Tibial artery (tissue), 4 donors: ENCODE results near the gene PPP2R2B.

ENCODE experiments used
- DNase-seq, 2 donors: peaks; one replicate each; pipeline ENCODE4 v3.0.0-alpha.2; 2019
- H3K27ac ChIP-seq, 2 donors: fragments of 200-600 bp; sonication (generic) in 1 of 2; 1 replicate in 1 of 2; 2 replicates in 1 of 2; pipeline ENCODE4 v1.5.1; 2018 to 2019; ENCODE audit warnings: mild to moderate bottlenecking in 1 of 2
- H3K27me3 ChIP-seq, 2 donors: fragments of 200-600 bp; sonication (generic) in 1 of 2; one replicate each; pipeline versions ENCODE4 v1.5.1 to v1.6.0; 2016 to 2019
- H3K36me3 ChIP-seq, 3 donors: fragments of 200-600 bp; sonication (generic) in 2 of 3; one replicate each; pipeline ENCODE4 v1.5.1; 2016 to 2019; ENCODE audit warnings: mild to moderate bottlenecking in 2 of 3
- H3K4me1 ChIP-seq, 4 donors: fragments of 200-600 bp; sonication (generic) in 2 of 4; 1 replicate in 3 of 4; 2 replicates in 1 of 4; pipeline ENCODE4 v1.5.1; 2016 to 2019
- H3K4me3 ChIP-seq, 2 donors: fragments of 200-600 bp; sonication (generic) in 1 of 2; 1 replicate in 1 of 2; 2 replicates in 1 of 2; pipeline ENCODE4 v1.5.1; 2018 to 2019; ENCODE audit warnings: mild to moderate bottlenecking in 2 of 2
- H3K9me3 ChIP-seq, 3 donors: fragments of 200-600 bp; sonication (generic) in 1 of 3; one replicate each; pipeline ENCODE4 v1.5.1; 2016 to 2019
- intact Hi-C: fragments of 100-400 bp; cut with DNase I; formaldehyde crosslinking; loops from one replicate; pipeline ENCODE4 v1.15.0; 2023; ENCODE audit warnings: low total_unique reads
- TF ChIP-seq, protein P1 (sequence below), 2 experiments: fragments of 200-600 bp in 1 of 2; fragments of 450-650 bp in 1 of 2; IDR thresholded peaks; one replicate each; pipeline ENCODE4 v1.5.1; 2017 to 2019; ENCODE audit warnings: antibody characterized with exemption in 2 of 2, mild to moderate bottlenecking in 1 of 2, moderate library complexity in 1 of 2

The PPP2R2B gene

GRCh38 chr5:146722361-146722779 is 156.2 kb downstream of the PPP2R2B start:
- Histone ChIP-seq H3K4me3 (no peak overlapping the region), H3K36me3 (no peaks in the 10 kb centered on the region), H3K27me3 (no peaks in the 10 kb centered on the region), H3K4me1 (peaks cover 0 to 32% (median 0%) of the 10 kb centered on the region in 4 donors), H3K9me3 (no peaks in the 10 kb centered on the region), H3K27ac (no peak overlapping the region)
- TF ChIP-seq, protein P1, sequence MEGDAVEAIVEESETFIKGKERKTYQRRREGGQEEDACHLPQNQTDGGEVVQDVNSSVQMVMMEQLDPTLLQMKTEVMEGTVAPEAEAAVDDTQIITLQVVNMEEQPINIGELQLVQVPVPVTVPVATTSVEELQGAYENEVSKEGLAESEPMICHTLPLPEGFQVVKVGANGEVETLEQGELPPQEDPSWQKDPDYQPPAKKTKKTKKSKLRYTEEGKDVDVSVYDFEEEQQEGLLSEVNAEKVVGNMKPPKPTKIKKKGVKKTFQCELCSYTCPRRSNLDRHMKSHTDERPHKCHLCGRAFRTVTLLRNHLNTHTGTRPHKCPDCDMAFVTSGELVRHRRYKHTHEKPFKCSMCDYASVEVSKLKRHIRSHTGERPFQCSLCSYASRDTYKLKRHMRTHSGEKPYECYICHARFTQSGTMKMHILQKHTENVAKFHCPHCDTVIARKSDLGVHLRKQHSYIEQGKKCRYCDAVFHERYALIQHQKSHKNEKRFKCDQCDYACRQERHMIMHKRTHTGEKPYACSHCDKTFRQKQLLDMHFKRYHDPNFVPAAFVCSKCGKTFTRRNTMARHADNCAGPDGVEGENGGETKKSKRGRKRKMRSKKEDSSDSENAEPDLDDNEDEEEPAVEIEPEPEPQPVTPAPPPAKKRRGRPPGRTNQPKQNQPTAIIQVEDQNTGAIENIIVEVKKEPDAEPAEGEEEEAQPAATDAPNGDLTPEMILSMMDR (IDR thresholded peaks at IDR 0.05), result no peak
- intact Hi-C loops, result no loop called here
- DNase-seq, result no peak

DNA sequence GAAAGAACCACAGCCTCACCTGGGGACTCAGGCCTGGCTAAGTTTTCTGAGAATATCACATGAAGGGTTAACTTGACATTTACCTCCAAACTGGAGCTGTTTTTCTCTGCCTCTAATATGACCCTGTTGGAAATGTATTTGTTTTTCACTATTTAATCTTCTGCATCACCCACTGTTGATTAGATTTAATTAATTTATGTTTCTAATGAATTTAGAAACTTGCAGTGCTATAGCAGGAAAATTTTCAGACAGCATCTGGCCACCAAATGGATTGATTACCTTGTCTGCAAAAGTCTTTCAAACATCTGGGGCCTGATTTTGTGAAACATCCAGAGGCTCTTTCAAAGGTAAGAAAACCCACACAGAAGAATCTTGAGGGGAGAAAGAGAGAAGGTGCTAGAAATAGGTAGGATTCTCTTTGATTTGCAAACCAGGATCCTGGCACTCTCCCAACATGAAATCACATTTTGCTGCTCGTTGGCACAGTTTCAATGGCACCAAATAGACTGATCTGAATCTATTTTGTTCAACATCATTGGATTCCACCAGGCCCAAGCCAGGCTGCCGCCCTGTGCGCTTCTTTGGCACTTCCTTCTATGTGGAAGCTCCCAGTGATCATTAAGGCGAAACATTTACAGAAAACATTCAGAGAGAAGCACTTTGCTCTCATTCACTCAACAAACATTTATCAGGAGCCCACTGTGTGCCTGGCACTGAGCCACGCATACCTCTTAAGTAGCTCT is 157.3 kb downstream of the PPP2R2B start:
- no peaks in the 10 kb centered on the region for H3K27me3 ChIP-seq
- peaks cover 0 to 39% (median 0%) of the 10 kb centered on the region in 4 donors for H3K4me1 ChIP-seq
- no peaks in the 10 kb centered on the region for H3K9me3 ChIP-seq
- no peaks in the 10 kb centered on the region for H3K36me3 ChIP-seq
- no peak for DNase-seq
- TF ChIP-seq, protein P1 (IDR thresholded peaks at IDR 0.05), result no peak
- no peak overlapping the region for H3K4me3 ChIP-seq
- intact Hi-C loops, result no loop called here
- H3K27ac ChIP-seq, result no peak overlapping the region

DNA sequence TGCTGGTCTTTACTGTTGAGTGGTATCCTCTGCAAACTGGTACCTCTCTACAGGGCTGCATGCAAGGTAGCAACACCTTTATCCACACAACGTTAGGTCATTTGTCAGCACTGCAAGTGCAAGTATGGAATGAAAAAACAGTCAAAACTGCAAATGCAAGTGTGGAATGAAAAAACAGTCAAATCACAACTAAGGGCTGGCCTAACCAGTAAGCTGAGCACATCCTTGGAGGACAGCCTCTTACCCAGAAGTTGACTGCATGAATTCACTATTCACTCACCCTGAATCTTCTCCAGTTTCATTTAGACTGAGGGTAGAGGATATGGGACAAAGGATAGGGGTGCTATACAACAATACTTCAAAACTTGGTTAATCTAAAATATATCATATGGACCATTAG is 158.4 kb downstream of the PPP2R2B start:
- H3K27me3 ChIP-seq, result no peaks in the 10 kb centered on the region
- TF ChIP-seq, protein P1 (IDR thresholded peaks at IDR 0.05), result no peak
- intact Hi-C loops, result no loop called here
- H3K9me3 ChIP-seq, result no peaks in the 10 kb centered on the region
- no peak for DNase-seq
- H3K4me1 ChIP-seq, result peaks cover 0 to 30% (median 0%) of the 10 kb centered on the region in 4 donors
- H3K36me3 ChIP-seq, result no peaks in the 10 kb centered on the region
- H3K4me3 ChIP-seq, result no peak overlapping the region
- no peak overlapping the region for H3K27ac ChIP-seq

GRCh38 chr5:146719179-146719578 is 159.4 kb downstream of the PPP2R2B start:
- DNase-seq, result no peak
- Histone ChIP-seq H3K4me1 (peaks cover 0 to 28% (median 0%) of the 10 kb centered on the region in 4 donors), H3K27me3 (no peaks in the 10 kb centered on the region), H3K9me3 (no peaks in the 10 kb centered on the region), H3K4me3 (no peak overlapping the region), H3K27ac (no peak overlapping the region), H3K36me3 (no peaks in the 10 kb centered on the region)
- TF ChIP-seq, protein P1 (IDR thresholded peaks at IDR 0.05), result no peak
- intact Hi-C loops, result no loop called here

DNA sequence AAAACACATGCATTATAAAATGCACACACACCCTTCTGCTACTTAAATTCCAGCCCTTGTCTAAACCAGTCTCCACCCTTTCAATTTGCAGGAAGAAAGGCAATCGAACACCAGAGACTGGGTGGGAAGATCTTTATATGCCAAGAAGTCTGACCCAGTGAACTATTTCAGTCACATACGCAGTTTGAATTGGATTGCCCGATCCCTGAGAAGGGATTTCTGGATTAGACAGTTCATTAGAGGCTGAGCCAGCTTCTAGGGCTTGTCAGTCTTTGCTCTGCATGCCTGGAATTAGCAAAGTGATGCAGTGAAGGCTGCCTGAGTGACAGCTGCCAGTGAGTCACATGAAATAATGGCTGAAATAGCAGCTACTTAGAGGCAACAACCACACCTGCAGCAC is 159.9 kb downstream of the PPP2R2B start:
- Histone ChIP-seq H3K9me3 (no peaks in the 10 kb centered on the region), H3K4me3 (no peak overlapping the region), H3K27ac (no peak overlapping the region), H3K27me3 (no peaks in the 10 kb centered on the region), H3K36me3 (no peaks in the 10 kb centered on the region), H3K4me1 (peaks cover 0 to 28% (median 0%) of the 10 kb centered on the region in 4 donors)
- intact Hi-C loops, result no loop called here
- DNase-seq, result no peak
- TF ChIP-seq, protein P1 (IDR thresholded peaks at IDR 0.05), result no peak
